ENCODE data around the gene PRAME. TPM values are rescaled to one million over a fixed set of nuclear protein-coding genes. Genes with fewer than 3 reads are reported as not detected.
A peak's percentile ranks its signal among the peaks of the same experiment; 100 is the strongest.

PRAME gene
- total and polyA plus RNA-seq, 2 donors (not counting 1 experiment from before 2014, with no cell fraction given): 0.20 TPM; not detected in 1

- Histone ChIP-seq H3K9me3 (ENCODE audit: control insufficient read depth, insufficient read depth, low read depth, low read length) (no peaks in the 10 kb centered on the region), H4K20me1 (ENCODE audit: control insufficient read depth, extremely low read depth, insufficient read depth, low read length) (no peaks in the 10 kb centered on the region), H3K9ac (ENCODE audit: insufficient read depth, low read length) (no peak overlapping the region), H3K4me3 (replicated peaks in 1 of 4; ENCODE audit: control extremely low read depth in 1 of 4, insufficient read depth in 1 of 4, low read depth in 3 of 4, low read length in 4 of 4) (no peak overlapping the region), H3K4me2 (ENCODE audit: extremely low read depth, insufficient read depth, low read length) (no peak overlapping the region), H2AFZ (ENCODE audit: low read length) (no peak overlapping the region), H3K36me3 (ENCODE audit: control insufficient read depth, insufficient read depth, low read length) (no peaks in the 10 kb centered on the region), H3K27me3 (ENCODE audit: control insufficient read depth, insufficient read depth, low read length) (no peaks in the 10 kb centered on the region), H3K27ac (ENCODE audit: insufficient read depth, low read length) (no peak overlapping the region), H3K79me2 (ENCODE audit: control insufficient read depth, insufficient read depth, low read length) (no peaks in the 10 kb centered on the region), H3K4me1 (ENCODE audit: control insufficient read depth, extremely low read depth, insufficient read depth, low read length) (no peaks in the 10 kb centered on the region)
- TF ChIP-seq EZH2 (IDR thresholded peaks at IDR 0.05; ENCODE audit: low read length, missing control alignments): no peak
- TF ChIP-seq, protein P1, sequence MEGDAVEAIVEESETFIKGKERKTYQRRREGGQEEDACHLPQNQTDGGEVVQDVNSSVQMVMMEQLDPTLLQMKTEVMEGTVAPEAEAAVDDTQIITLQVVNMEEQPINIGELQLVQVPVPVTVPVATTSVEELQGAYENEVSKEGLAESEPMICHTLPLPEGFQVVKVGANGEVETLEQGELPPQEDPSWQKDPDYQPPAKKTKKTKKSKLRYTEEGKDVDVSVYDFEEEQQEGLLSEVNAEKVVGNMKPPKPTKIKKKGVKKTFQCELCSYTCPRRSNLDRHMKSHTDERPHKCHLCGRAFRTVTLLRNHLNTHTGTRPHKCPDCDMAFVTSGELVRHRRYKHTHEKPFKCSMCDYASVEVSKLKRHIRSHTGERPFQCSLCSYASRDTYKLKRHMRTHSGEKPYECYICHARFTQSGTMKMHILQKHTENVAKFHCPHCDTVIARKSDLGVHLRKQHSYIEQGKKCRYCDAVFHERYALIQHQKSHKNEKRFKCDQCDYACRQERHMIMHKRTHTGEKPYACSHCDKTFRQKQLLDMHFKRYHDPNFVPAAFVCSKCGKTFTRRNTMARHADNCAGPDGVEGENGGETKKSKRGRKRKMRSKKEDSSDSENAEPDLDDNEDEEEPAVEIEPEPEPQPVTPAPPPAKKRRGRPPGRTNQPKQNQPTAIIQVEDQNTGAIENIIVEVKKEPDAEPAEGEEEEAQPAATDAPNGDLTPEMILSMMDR (conservative IDR thresholded peaks at IDR 0.05 in 1 of 2, IDR thresholded peaks at IDR 0.05 in 1 of 2; ENCODE audit: low read depth in 1 of 2, low read length in 2 of 2): no peak
- no peak for DNase-seq (ENCODE audit: low read depth in 2 of 2)
These were observed 21.0 kb upstream of the PRAME start for GRCh38 chr22:22579869-22580604.

DNA sequence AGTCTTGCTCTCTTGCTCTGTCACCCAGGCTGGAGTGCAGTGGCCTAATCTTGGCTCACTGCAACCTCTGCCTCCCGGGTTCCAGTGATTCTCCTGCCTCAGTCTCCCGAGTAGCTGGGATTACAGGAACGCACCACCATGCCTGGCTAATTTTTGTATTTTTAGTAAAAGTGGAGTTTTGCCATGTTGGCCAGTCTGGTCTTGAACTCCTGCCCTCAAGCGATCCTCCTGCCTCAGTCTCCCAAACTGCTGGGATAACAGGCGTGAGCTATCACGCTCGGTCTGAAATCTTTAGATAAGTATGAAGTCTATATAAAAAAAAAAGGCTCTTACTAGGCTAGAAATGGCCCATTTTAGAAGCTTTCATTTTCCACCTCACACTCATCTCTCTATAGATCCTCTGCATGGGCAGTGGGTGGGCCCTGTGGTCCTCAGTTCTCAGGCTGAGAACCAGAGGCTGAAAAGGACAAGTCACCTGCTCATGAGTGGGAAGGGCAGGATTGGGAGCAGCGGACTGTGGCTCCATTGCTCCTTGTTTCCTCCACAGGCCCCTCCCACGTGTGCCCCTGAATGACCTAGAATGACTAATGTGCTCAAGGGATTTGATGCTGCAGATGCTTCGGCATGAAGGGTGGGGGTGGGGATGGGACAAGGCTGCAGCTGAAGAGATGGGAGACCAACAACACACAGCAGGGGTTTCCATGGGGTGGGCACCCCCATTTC lies 19.8 kb upstream of the PRAME start:
- H3K4me1 ChIP-seq (ENCODE audit: control insufficient read depth, extremely low read depth, insufficient read depth, low read length): no peaks in the 10 kb centered on the region
- no peak overlapping the region for H3K27ac ChIP-seq (ENCODE audit: insufficient read depth, low read length)
- no peaks in the 10 kb centered on the region for H3K79me2 ChIP-seq (ENCODE audit: control insufficient read depth, insufficient read depth, low read length)
- H3K4me3 ChIP-seq (replicated peaks in 1 of 4; ENCODE audit: control extremely low read depth in 1 of 4, insufficient read depth in 1 of 4, low read depth in 3 of 4, low read length in 4 of 4): no peak overlapping the region
- peak; percentile 22 to 40 for DNase-seq (ENCODE audit: low read depth in 2 of 2)
- H3K9me3 ChIP-seq (ENCODE audit: control insufficient read depth, insufficient read depth, low read depth, low read length): no peaks in the 10 kb centered on the region
- TF ChIP-seq, protein P1 (conservative IDR thresholded peaks at IDR 0.05 in 1 of 2, IDR thresholded peaks at IDR 0.05 in 1 of 2; ENCODE audit: low read depth in 1 of 2, low read length in 2 of 2): no peak
- no peak for TF ChIP-seq EZH2 (IDR thresholded peaks at IDR 0.05; ENCODE audit: low read length, missing control alignments)
- no peaks in the 10 kb centered on the region for H3K36me3 ChIP-seq (ENCODE audit: control insufficient read depth, insufficient read depth, low read length)
- no peak overlapping the region for H3K4me2 ChIP-seq (ENCODE audit: extremely low read depth, insufficient read depth, low read length)
- H4K20me1 ChIP-seq (ENCODE audit: control insufficient read depth, extremely low read depth, insufficient read depth, low read length): no peaks in the 10 kb centered on the region
- no peaks in the 10 kb centered on the region for H3K27me3 ChIP-seq (ENCODE audit: control insufficient read depth, insufficient read depth, low read length)
- no peak overlapping the region for H2AFZ ChIP-seq (ENCODE audit: low read length)
- H3K9ac ChIP-seq (ENCODE audit: insufficient read depth, low read length): no peak overlapping the region

DNA sequence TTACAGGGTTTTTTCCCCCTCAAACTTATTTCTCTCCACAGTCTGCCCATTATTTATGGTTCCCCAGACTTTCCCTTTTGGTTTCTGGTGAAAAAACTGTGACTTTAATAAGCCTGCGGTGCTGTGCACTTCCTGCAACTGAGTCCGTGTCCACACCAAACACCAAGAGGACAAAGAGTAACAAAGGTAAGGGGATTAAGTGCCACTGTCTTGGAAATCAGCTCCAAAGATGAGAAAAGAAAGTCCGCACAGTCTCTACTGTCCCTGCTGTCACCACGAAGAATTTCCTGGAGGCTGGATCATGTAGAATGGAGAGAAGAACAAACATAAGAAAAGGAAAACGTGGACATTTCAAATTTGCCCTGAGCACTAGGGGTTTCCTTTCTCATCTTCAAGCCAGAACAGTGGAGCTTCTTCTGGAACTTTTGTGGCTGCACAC lies 17.9 kb upstream of the PRAME start:
- Histone ChIP-seq H2AFZ (ENCODE audit: low read length) (no peak overlapping the region), H3K27me3 (ENCODE audit: control insufficient read depth, insufficient read depth, low read length) (no peaks in the 10 kb centered on the region), H3K4me3 (replicated peaks in 1 of 4; ENCODE audit: control extremely low read depth in 1 of 4, insufficient read depth in 1 of 4, low read depth in 3 of 4, low read length in 4 of 4) (no peak overlapping the region), H3K9ac (ENCODE audit: insufficient read depth, low read length) (no peak overlapping the region), H3K27ac (ENCODE audit: insufficient read depth, low read length) (no peak overlapping the region), H3K36me3 (ENCODE audit: control insufficient read depth, insufficient read depth, low read length) (no peaks in the 10 kb centered on the region), H3K79me2 (ENCODE audit: control insufficient read depth, insufficient read depth, low read length) (no peaks in the 10 kb centered on the region), H4K20me1 (ENCODE audit: control insufficient read depth, extremely low read depth, insufficient read depth, low read length) (no peaks in the 10 kb centered on the region), H3K9me3 (ENCODE audit: control insufficient read depth, insufficient read depth, low read depth, low read length) (no peaks in the 10 kb centered on the region), H3K4me1 (ENCODE audit: control insufficient read depth, extremely low read depth, insufficient read depth, low read length) (no peaks in the 10 kb centered on the region), H3K4me2 (ENCODE audit: extremely low read depth, insufficient read depth, low read length) (no peak overlapping the region)
- DNase-seq (ENCODE audit: low read depth in 2 of 2): no peak
- TF ChIP-seq, protein P1 (conservative IDR thresholded peaks at IDR 0.05 in 1 of 2, IDR thresholded peaks at IDR 0.05 in 1 of 2; ENCODE audit: low read depth in 1 of 2, low read length in 2 of 2): no peak
- TF ChIP-seq EZH2 (IDR thresholded peaks at IDR 0.05; ENCODE audit: low read length, missing control alignments): no peak

All from fibroblast of lung (primary cell).